Measurements from ENCODE around the gene HYAL2.

HYAL2 gene

GRCh38 chr3:50290161-50290641, 32.3 kb downstream of the HYAL2 start:
- no CpG with 5 or more reads among the region's 16 CpGs for WGBS (ENCODE audit: extremely low coverage, insufficient coverage, low lambda C conversion rate)
- H3K4ac ChIP-seq (ENCODE audit: low read depth, low read length): no peak overlapping the region
- no peak overlapping the region for H2BK5ac ChIP-seq (ENCODE audit: low read length)
- no peak overlapping the region for H2BK120ac ChIP-seq (ENCODE audit: low read depth, low read length)
- H3K4me1 ChIP-seq (ENCODE audit: control insufficient read depth, low read depth, low read length): peaks cover 3% of the 10 kb centered on the region
- no peak overlapping the region for H4K5ac ChIP-seq (ENCODE audit: low read length)
- no peak overlapping the region for H4K8ac ChIP-seq (ENCODE audit: low read depth, low read length)
- H3K27me3 ChIP-seq (ENCODE audit: insufficient read depth, low read length, poor library complexity): no peaks in the 10 kb centered on the region
- peaks cover 15% of the 10 kb centered on the region for H3K79me1 ChIP-seq (ENCODE audit: low read length)
- no peak overlapping the region for H3K23ac ChIP-seq (ENCODE audit: low read length)
- no peak overlapping the region for H3K9ac ChIP-seq (ENCODE audit: low read length)
- H3K18ac ChIP-seq (ENCODE audit: low read length): no peak overlapping the region
- H3K36me3 ChIP-seq (ENCODE audit: control insufficient read depth, insufficient read depth, low read length): peaks cover 15% of the 10 kb centered on the region
- no peak overlapping the region for H3K27ac ChIP-seq (ENCODE audit: low read depth, low read length)
- H2AK5ac ChIP-seq (ENCODE audit: low read length): no peak overlapping the region
- no peak overlapping the region for H2BK15ac ChIP-seq (replicated peaks; ENCODE audit: low read depth)
- H3K79me2 ChIP-seq (ENCODE audit: control insufficient read depth, insufficient read depth, low read length): peaks cover 14% of the 10 kb centered on the region
- H3K56ac ChIP-seq (ENCODE audit: low read length): no peak overlapping the region
- H3K4me2 ChIP-seq (ENCODE audit: low read length): no peak overlapping the region
- DNase-seq: no peak
- no peak overlapping the region for H3K4me3 ChIP-seq (ENCODE audit: low read length)

- no peak for DNase-seq
- no peak overlapping the region for H3K4me2 ChIP-seq (ENCODE audit: low read length)
These were observed 33.4 kb downstream of the HYAL2 start for GRCh38 chr3:50289130-50289529.

GRCh38 chr3:50288387-50289007, 34.0 kb downstream of the HYAL2 start:
- no peaks in the 10 kb centered on the region for H3K27me3 ChIP-seq (ENCODE audit: insufficient read depth, low read length, poor library complexity)
- no CpG with 5 or more reads among the region's 23 CpGs for WGBS (ENCODE audit: extremely low coverage, insufficient coverage, low lambda C conversion rate)

More at GRCh38 chr3:50289130-50289529, 33.4 kb downstream of the HYAL2 start:
- H2BK5ac ChIP-seq (ENCODE audit: low read length): no peak overlapping the region
- no peak overlapping the region for H2BK120ac ChIP-seq (ENCODE audit: low read depth, low read length)
- H3K36me3 ChIP-seq (ENCODE audit: control insufficient read depth, insufficient read depth, low read length): peaks cover 15% of the 10 kb centered on the region
- H4K5ac ChIP-seq (ENCODE audit: low read length): no peak overlapping the region
- no peak overlapping the region for H3K9ac ChIP-seq (ENCODE audit: low read length)
- H3K27ac ChIP-seq (ENCODE audit: low read depth, low read length): no peak overlapping the region
- H4K8ac ChIP-seq (ENCODE audit: low read depth, low read length): no peak overlapping the region
- peaks cover 14% of the 10 kb centered on the region for H3K79me2 ChIP-seq (ENCODE audit: control insufficient read depth, insufficient read depth, low read length)
- H3K4me3 ChIP-seq (ENCODE audit: low read length): no peak overlapping the region
- H2AK5ac ChIP-seq (ENCODE audit: low read length): no peak overlapping the region
- no CpG with 5 or more reads among the region's 6 CpGs for WGBS (ENCODE audit: extremely low coverage, insufficient coverage, low lambda C conversion rate)
- no peaks in the 10 kb centered on the region for H3K27me3 ChIP-seq (ENCODE audit: insufficient read depth, low read length, poor library complexity)
- peaks cover 3% of the 10 kb centered on the region for H3K4me1 ChIP-seq (ENCODE audit: control insufficient read depth, low read depth, low read length)
- no peak overlapping the region for H2BK15ac ChIP-seq (replicated peaks; ENCODE audit: low read depth)
- H3K4ac ChIP-seq (ENCODE audit: low read depth, low read length): no peak overlapping the region
- peaks cover 15% of the 10 kb centered on the region for H3K79me1 ChIP-seq (ENCODE audit: low read length)
- no peak overlapping the region for H3K56ac ChIP-seq (ENCODE audit: low read length)
- no peak overlapping the region for H3K23ac ChIP-seq (ENCODE audit: low read length)
- H3K18ac ChIP-seq (ENCODE audit: low read length): no peak overlapping the region

GRCh38 chr3:50287262-50287661, 35.3 kb downstream of the HYAL2 start:
- H2BK15ac ChIP-seq (replicated peaks; ENCODE audit: low read depth): no peak overlapping the region
- H3K9ac ChIP-seq (ENCODE audit: low read length): no peak overlapping the region
- no CpG with 5 or more reads among the region's 1 CpG for WGBS (ENCODE audit: extremely low coverage, insufficient coverage, low lambda C conversion rate)
- no peak overlapping the region for H4K8ac ChIP-seq (ENCODE audit: low read depth, low read length)
- peaks cover 15% of the 10 kb centered on the region for H3K36me3 ChIP-seq (ENCODE audit: control insufficient read depth, insufficient read depth, low read length)
- H3K27me3 ChIP-seq (ENCODE audit: insufficient read depth, low read length, poor library complexity): no peaks in the 10 kb centered on the region
- no peak overlapping the region for H3K23ac ChIP-seq (ENCODE audit: low read length)
- H2BK5ac ChIP-seq (ENCODE audit: low read length): no peak overlapping the region
- H3K4me3 ChIP-seq (ENCODE audit: low read length): no peak overlapping the region
- no peak overlapping the region for H3K18ac ChIP-seq (ENCODE audit: low read length)
- no peak overlapping the region for H3K56ac ChIP-seq (ENCODE audit: low read length)
- H4K5ac ChIP-seq (ENCODE audit: low read length): no peak overlapping the region
- no peak overlapping the region for H3K4me2 ChIP-seq (ENCODE audit: low read length)
- H3K79me2 ChIP-seq (ENCODE audit: control insufficient read depth, insufficient read depth, low read length): peaks cover 14% of the 10 kb centered on the region
- H3K4ac ChIP-seq (ENCODE audit: low read depth, low read length): no peak overlapping the region
- no peak overlapping the region for H3K27ac ChIP-seq (ENCODE audit: low read depth, low read length)
- no peak for DNase-seq
- H3K4me1 ChIP-seq (ENCODE audit: control insufficient read depth, low read depth, low read length): no peaks in the 10 kb centered on the region
- H2AK5ac ChIP-seq (ENCODE audit: low read length): no peak overlapping the region
- H3K79me1 ChIP-seq (ENCODE audit: low read length): peaks cover 15% of the 10 kb centered on the region
- H2BK120ac ChIP-seq (ENCODE audit: low read depth, low read length): no peak overlapping the region

More at GRCh38 chr3:50288387-50289007, 34.0 kb downstream of the HYAL2 start:
- Histone ChIP-seq H4K5ac (ENCODE audit: low read length) (no peak overlapping the region), H3K18ac (ENCODE audit: low read length) (no peak overlapping the region), H3K4me2 (ENCODE audit: low read length) (no peak overlapping the region), H3K36me3 (ENCODE audit: control insufficient read depth, insufficient read depth, low read length) (peaks cover 15% of the 10 kb centered on the region), H3K79me2 (ENCODE audit: control insufficient read depth, insufficient read depth, low read length) (peaks cover 14% of the 10 kb centered on the region), H3K4me3 (ENCODE audit: low read length) (no peak overlapping the region), H3K79me1 (ENCODE audit: low read length) (peaks cover 15% of the 10 kb centered on the region), H3K4me1 (ENCODE audit: control insufficient read depth, low read depth, low read length) (peaks cover 3% of the 10 kb centered on the region), H2BK15ac (replicated peaks; ENCODE audit: low read depth) (no peak overlapping the region), H3K4ac (ENCODE audit: low read depth, low read length) (no peak overlapping the region), H3K56ac (ENCODE audit: low read length) (no peak overlapping the region), H3K23ac (ENCODE audit: low read length) (no peak overlapping the region), H4K8ac (ENCODE audit: low read depth, low read length) (no peak overlapping the region), H2AK5ac (ENCODE audit: low read length) (no peak overlapping the region), H3K9ac (ENCODE audit: low read length) (no peak overlapping the region), H3K27ac (ENCODE audit: low read depth, low read length) (no peak overlapping the region), H2BK5ac (ENCODE audit: low read length) (no peak overlapping the region), H2BK120ac (ENCODE audit: low read depth, low read length) (no peak overlapping the region)
- no peak for DNase-seq

- H2AK5ac ChIP-seq (ENCODE audit: low read length): no peak overlapping the region
- H3K27me3 ChIP-seq (ENCODE audit: insufficient read depth, low read length, poor library complexity): no peaks in the 10 kb centered on the region
- peaks cover 11% of the 10 kb centered on the region for H3K79me2 ChIP-seq (ENCODE audit: control insufficient read depth, insufficient read depth, low read length)
- H3K36me3 ChIP-seq (ENCODE audit: control insufficient read depth, insufficient read depth, low read length): peaks cover 15% of the 10 kb centered on the region
- no peaks in the 10 kb centered on the region for H3K4me1 ChIP-seq (ENCODE audit: control insufficient read depth, low read depth, low read length)
- no peak overlapping the region for H3K27ac ChIP-seq (ENCODE audit: low read depth, low read length)
- no peak overlapping the region for H2BK120ac ChIP-seq (ENCODE audit: low read depth, low read length)
- H2BK15ac ChIP-seq (replicated peaks; ENCODE audit: low read depth): no peak overlapping the region
- H3K79me1 ChIP-seq (ENCODE audit: low read length): peaks cover 13% of the 10 kb centered on the region
- H3K4ac ChIP-seq (ENCODE audit: low read depth, low read length): no peak overlapping the region
- no peak overlapping the region for H4K8ac ChIP-seq (ENCODE audit: low read depth, low read length)
- no peak overlapping the region for H3K9ac ChIP-seq (ENCODE audit: low read length)
- WGBS (ENCODE audit: extremely low coverage, insufficient coverage, low lambda C conversion rate): no CpG with 5 or more reads among the region's 28 CpGs
- no peak overlapping the region for H4K5ac ChIP-seq (ENCODE audit: low read length)
- H2BK5ac ChIP-seq (ENCODE audit: low read length): no peak overlapping the region
- no peak overlapping the region for H3K23ac ChIP-seq (ENCODE audit: low read length)
- no peak overlapping the region for H3K18ac ChIP-seq (ENCODE audit: low read length)
- no peak for DNase-seq
- no peak overlapping the region for H3K56ac ChIP-seq (ENCODE audit: low read length)
- H3K4me2 ChIP-seq (ENCODE audit: low read length): no peak overlapping the region
- no peak overlapping the region for H3K4me3 ChIP-seq (ENCODE audit: low read length)
These were observed 36.0 kb downstream of the HYAL2 start for GRCh38 chr3:50286322-50287227.
